ENCODE results near the gene HSPG2.

HSPG2 gene

GRCh38 chr1:21783679-21784603, 153.2 kb downstream of the HSPG2 start:
- DNase-seq (ENCODE audit: low read depth, low spot score) = no peak
- no peak for TF ChIP-seq CTCF (IDR thresholded peaks at IDR 0.05; ENCODE audit: insufficient read depth, low read length, missing control alignments)
- CTCF ChIA-PET = no interaction called here
- POLR2A ChIA-PET = interaction anchor here (0.6 kb wide), 1 partner anchor 1494 kb away, joined by 3 read pairs; no protein-coding TSS in a partner anchor
- peak overlapping the region; percentile 96 for H3K4me3 ChIP-seq (ENCODE audit: low read depth, low read length)

- POLR2A ChIA-PET = interaction anchor here (0.6 kb wide), 1 partner anchor 11 kb away, joined by 3 read pairs; no protein-coding TSS in a partner anchor
- peak; percentile 72 for DNase-seq (ENCODE audit: low read depth, low spot score)
- no peak for TF ChIP-seq CTCF (IDR thresholded peaks at IDR 0.05; ENCODE audit: insufficient read depth, low read length, missing control alignments)
- CTCF ChIA-PET = interaction anchor here (0.6 to 1.7 kb wide), 7 partner anchors 15 to 241 kb away, joined by 3 to 5 read pairs (median 4); no protein-coding TSS in a partner anchor
- peak within 1 kb of the TSS; percentile 96 for H3K4me3 ChIP-seq (ENCODE audit: low read depth, low read length)
Observed at GRCh38 chr1:21782868-21783678, 154.0 kb downstream of the HSPG2 start, which contains the start of gene USP48. Gene USP48 (minus strand): TSS chr1:21783149. CDS start chr1:21782957, 192 bp downstream.

GRCh38 chr1:21782349-21782867, 154.7 kb downstream of the HSPG2 start:
- peak; percentile 37 for TF ChIP-seq CTCF (IDR thresholded peaks at IDR 0.05; ENCODE audit: insufficient read depth, low read length, missing control alignments)
- DNase-seq (ENCODE audit: low read depth, low spot score) = no peak
- POLR2A ChIA-PET = interaction anchor here (0.6 to 1.0 kb wide), 4 partner anchors 11 to 109 kb away, joined by 3 to 4 read pairs (median 3); no protein-coding TSS in a partner anchor
- H3K4me3 ChIP-seq (ENCODE audit: low read depth, low read length) = peak overlapping the region; percentile 96
- CTCF ChIA-PET = interaction anchor here (0.6 to 1.7 kb wide), 12 partner anchors 14 to 242 kb away, joined by 3 to 5 read pairs (median 3); no protein-coding TSS in a partner anchor

GRCh38 chr1:21781815-21782348, 155.2 kb downstream of the HSPG2 start:
- H3K4me3 ChIP-seq (ENCODE audit: low read depth, low read length) = peak overlapping the region; percentile 96
- DNase-seq (ENCODE audit: low read depth, low spot score) = no peak
- POLR2A ChIA-PET = interaction anchor here (0.6 to 1.0 kb wide), 6 partner anchors 10 to 108 kb away, joined by 3 to 4 read pairs (median 3); no protein-coding TSS in a partner anchor
- no peak for TF ChIP-seq CTCF (IDR thresholded peaks at IDR 0.05; ENCODE audit: insufficient read depth, low read length, missing control alignments)
- CTCF ChIA-PET = interaction anchor here (0.7 to 1.7 kb wide), 14 partner anchors 9 to 251 kb away, joined by 3 to 6 read pairs (median 4); no protein-coding TSS in a partner anchor

- CTCF ChIA-PET = no interaction called here
- no peak overlapping the region for H3K4me3 ChIP-seq (ENCODE audit: low read depth, low read length)
- POLR2A ChIA-PET = no interaction called here
- DNase-seq (ENCODE audit: low read depth, low spot score) = no peak
- TF ChIP-seq CTCF (IDR thresholded peaks at IDR 0.05; ENCODE audit: insufficient read depth, low read length, missing control alignments) = no peak
Observed at GRCh38 chr1:21779613-21780521, 157.2 kb downstream of the HSPG2 start.
